Peyer's patch (tissue), 4 donors: ENCODE results near the gene RBM20. TPM values are rescaled to one million over a fixed set of nuclear protein-coding genes. Genes with fewer than 3 reads are reported as not detected.

Source experiments
- DNase-seq, 3 donors: peaks; one replicate each; pipeline ENCODE4 v3.0.0-alpha.2; 2017 to 2019
- H3K27ac ChIP-seq, 4 donors: fragments of 200-600 bp; sonication (generic); one replicate each; pipeline ENCODE4 v1.5.1; 2016 to 2019
- H3K27me3 ChIP-seq, 2 donors: fragments of 200-600 bp; sonication (generic); one replicate each; pipeline ENCODE4 v1.5.1; 2019
- H3K36me3 ChIP-seq, 3 donors: fragments of 200-600 bp; sonication (generic); one replicate each; pipeline ENCODE4 v1.5.1; 2016 to 2019
- H3K4me1 ChIP-seq, 4 donors: fragments of 200-600 bp; sonication (generic); one replicate each; pipeline ENCODE4 v1.5.1; 2016 to 2019
- H3K4me3 ChIP-seq, 4 donors: fragments of 200-600 bp; sonication (generic); 1 replicate in 3 of 4; 2 replicates in 1 of 4; pipeline ENCODE4 v1.5.1; 2016 to 2019; ENCODE audit warnings: mild to moderate bottlenecking in 1 of 4
- H3K9me3 ChIP-seq, 4 donors: fragments of 200-600 bp; sonication (generic); one replicate each; pipeline ENCODE4 v1.5.1; 2016 to 2019; ENCODE audit warnings: mild to moderate bottlenecking in 1 of 4
- CTCF ChIP-seq, 6 experiments: fragments of 450-650 bp in 4 of 6; fragments of 200-600 bp in 2 of 6; sonication (generic) in 1 of 6; IDR thresholded peaks; one replicate each; pipeline ENCODE4 v1.5.1; 2017 to 2019; ENCODE audit warnings: antibody characterized with exemption in 6 of 6, mild to moderate bottlenecking in 3 of 6, moderate library complexity in 1 of 6
- POLR2A ChIP-seq, 2 donors: fragments of 450-650 bp; IDR thresholded peaks; one replicate each; pipeline ENCODE4 v1.5.1; 2017; ENCODE audit warnings: antibody characterized with exemption in 2 of 2, mild to moderate bottlenecking in 2 of 2, moderate library complexity in 2 of 2
- total RNA-seq, 4 donors: library from RNA; depleted of rRNA; stranded (reverse); fragments of >200 nt; gene quantifications; one replicate each; pipeline ENCODE4 v1.1.0, GENCODE V29; 2016

The RBM20 gene
- total RNA-seq, 4 donors from 2014 or later: 0.80 to 4.1 (median 1.2) TPM

GRCh38 chr10:110709964-110710587 lies 65.9 kb downstream of the RBM20 start:
- Histone ChIP-seq H3K9me3 (no peaks in the 10 kb centered on the region), H3K36me3 (no peaks in the 10 kb centered on the region), H3K27me3 (no peaks in the 10 kb centered on the region), H3K4me1 (no peaks in the 10 kb centered on the region), H3K27ac (no peak overlapping the region), H3K4me3 (no peak overlapping the region)
- no peak for DNase-seq
- TF ChIP-seq CTCF (IDR thresholded peaks at IDR 0.05) (no peak), POLR2A (IDR thresholded peaks at IDR 0.05) (no peak)

- Histone ChIP-seq H3K9me3 (no peaks in the 10 kb centered on the region), H3K4me1 (no peaks in the 10 kb centered on the region), H3K27ac (no peak overlapping the region), H3K36me3 (no peaks in the 10 kb centered on the region), H3K27me3 (no peaks in the 10 kb centered on the region), H3K4me3 (no peak overlapping the region)
- TF ChIP-seq POLR2A (IDR thresholded peaks at IDR 0.05) (no peak), CTCF (IDR thresholded peaks at IDR 0.05) (no peak)
- no peak for DNase-seq
Observed at GRCh38 chr10:110710621-110711020, 66.5 kb downstream of the RBM20 start.

- no peaks in the 10 kb centered on the region for H3K36me3 ChIP-seq
Observed at GRCh38 chr10:110711382-110711781, 67.2 kb downstream of the RBM20 start.

GRCh38 chr10:110714356-110714755 lies 70.2 kb downstream of the RBM20 start:
- Histone ChIP-seq H3K4me1 (no peaks in the 10 kb centered on the region), H3K27me3 (no peaks in the 10 kb centered on the region), H3K27ac (no peak overlapping the region), H3K36me3 (no peaks in the 10 kb centered on the region), H3K9me3 (no peaks in the 10 kb centered on the region), H3K4me3 (no peak overlapping the region)
- DNase-seq: no peak
- TF ChIP-seq CTCF (IDR thresholded peaks at IDR 0.05): no peak
- TF ChIP-seq POLR2A (IDR thresholded peaks at IDR 0.05): no peak

More at GRCh38 chr10:110711382-110711781, 67.2 kb downstream of the RBM20 start:
- TF ChIP-seq CTCF (IDR thresholded peaks at IDR 0.05) (no peak), POLR2A (IDR thresholded peaks at IDR 0.05) (no peak)
- Histone ChIP-seq H3K4me1 (no peaks in the 10 kb centered on the region), H3K9me3 (no peaks in the 10 kb centered on the region), H3K27me3 (no peaks in the 10 kb centered on the region), H3K4me3 (no peak overlapping the region), H3K27ac (no peak overlapping the region)
- no peak for DNase-seq

GRCh38 chr10:110717781-110718589 lies 73.8 kb downstream of the RBM20 start:
- no peaks in the 10 kb centered on the region for H3K9me3 ChIP-seq
- H3K27ac ChIP-seq: no peak overlapping the region
- no peaks in the 10 kb centered on the region for H3K36me3 ChIP-seq
- no peaks in the 10 kb centered on the region for H3K4me1 ChIP-seq
- H3K27me3 ChIP-seq: no peaks in the 10 kb centered on the region
- H3K4me3 ChIP-seq: no peak overlapping the region
- DNase-seq: peak in 1 of 3 donors; percentile 39
- TF ChIP-seq CTCF (IDR thresholded peaks at IDR 0.05): no peak
- no peak for TF ChIP-seq POLR2A (IDR thresholded peaks at IDR 0.05)
